HEK293 (cell line): Measurements from ENCODE around the gene LCN1.

Source experiments
- CTCF ChIA-PET: fragments of 350-600 bp; formaldehyde crosslinking; extraction: SDS; loops from one replicate; lab custom pipeline; 2021; ENCODE audit warnings: antibody characterized with exemption; lab: Yijun Ruan, JAX
- POLR2A ChIA-PET: fragments of 300-600 bp; formaldehyde crosslinking; extraction: SDS; loops from one replicate; lab custom pipeline; 2020; ENCODE audit warnings: antibody characterized with exemption, inconsistent platforms; lab: Yijun Ruan, JAX
- H3K27ac ChIP-seq: fragments of 200-500 bp; sonication (Bioruptor generic); 2 replicates; pipeline ENCODE4 v1.5.1; 2014; ENCODE audit warnings: low read depth, low read length, control low read depth, inconsistent platforms; ENCODE audit errors: extremely low read depth
- H3K36me3 ChIP-seq, 2 experiments: fragments of 200-500 bp in 1 of 2; sonication (Bioruptor generic) in 1 of 2; 1 replicate in 1 of 2; 2 replicates in 1 of 2; pipeline ENCODE4 v1.5.1; 2014 to 2017; ENCODE audit warnings: inconsistent platforms in 2 of 2, low read length in 2 of 2; ENCODE audit not compliant: control insufficient read depth in 2 of 2, insufficient read depth in 1 of 2
- H3K4me1 ChIP-seq: fragments of 200-500 bp; sonication (Bioruptor generic); 2 replicates; pipeline ENCODE4 v1.5.1; 2014; ENCODE audit warnings: mild to moderate bottlenecking, low read length, inconsistent platforms; ENCODE audit not compliant: control insufficient read depth, insufficient read depth
- H3K4me3 ChIP-seq: 2 replicates; pipeline ENCODE4 v1.5.1; 2011; ENCODE audit warnings: low read depth, mild to moderate bottlenecking, control low read depth, low read length, moderate library complexity
- H3K9me3 ChIP-seq: fragments of 200-500 bp; sonication (Bioruptor generic); 2 replicates; pipeline ENCODE4 v1.5.1; 2014; ENCODE audit warnings: low read depth, low read length, inconsistent platforms; ENCODE audit not compliant: control insufficient read depth, insufficient read depth
- GLIS2 ChIP-seq: fragments of 450-650 bp; formaldehyde crosslinking; IDR thresholded peaks from 2 replicates; pipeline ENCODE4 v1.5.1; 2016; ENCODE audit warnings: missing biosample characterization, missing genetic modification characterization
- HOXA7 ChIP-seq: sonication (generic); formaldehyde crosslinking; IDR thresholded peaks from 2 replicates; pipeline ENCODE4 v1.8.1; 2022; ENCODE audit warnings: missing genetic modification reagents, borderline replicate concordance
- MEIS1 ChIP-seq: sonication (generic); formaldehyde crosslinking; IDR thresholded peaks from 2 replicates; pipeline ENCODE4 v1.8.1; 2022; ENCODE audit warnings: missing genetic modification reagents, mild to moderate bottlenecking, borderline replicate concordance
- MZF1 ChIP-seq: fragments of 450-650 bp; formaldehyde crosslinking; IDR thresholded peaks from 2 replicates; pipeline ENCODE4 v1.5.1; 2017; ENCODE audit warnings: missing biosample characterization, missing genetic modification characterization, borderline replicate concordance
- PRDM4 ChIP-seq: fragments of 450-650 bp; formaldehyde crosslinking; IDR thresholded peaks from 2 replicates; pipeline ENCODE4 v1.5.1; 2017; ENCODE audit warnings: missing biosample characterization, missing genetic modification characterization
- REPIN1 ChIP-seq: fragments of 450-650 bp; formaldehyde crosslinking; IDR thresholded peaks from 2 replicates; pipeline ENCODE4 v1.5.1; 2017; ENCODE audit warnings: missing biosample characterization, missing genetic modification characterization, low read depth
- SCRT1 ChIP-seq: fragments of 450-650 bp; formaldehyde crosslinking; IDR thresholded peaks from 2 replicates; pipeline ENCODE4 v1.5.1; 2016; ENCODE audit warnings: missing biosample characterization, missing genetic modification characterization, borderline replicate concordance
- SP3 ChIP-seq: fragments of 450-650 bp; formaldehyde crosslinking; IDR thresholded peaks from 2 replicates; pipeline ENCODE4 v1.5.1; 2016; ENCODE audit warnings: missing biosample characterization, missing genetic modification characterization
- ZIC2 ChIP-seq: fragments of 450-650 bp; formaldehyde crosslinking; IDR thresholded peaks from 2 replicates; pipeline ENCODE4 v1.5.1; 2016; ENCODE audit warnings: missing biosample characterization, missing genetic modification characterization
- ZNF248 ChIP-seq: fragments of 450-650 bp; formaldehyde crosslinking; IDR thresholded peaks from 2 replicates; pipeline ENCODE4 v1.5.1; 2017; ENCODE audit warnings: missing biosample characterization, missing genetic modification characterization
- ZNF426 ChIP-seq: fragments of 450-650 bp; formaldehyde crosslinking; IDR thresholded peaks from 2 replicates; pipeline ENCODE4 v1.5.1; 2017; ENCODE audit warnings: missing biosample characterization, missing genetic modification characterization, mild to moderate bottlenecking, inconsistent platforms, moderate library complexity
- ZNF514 ChIP-seq: fragments of 450-650 bp; formaldehyde crosslinking; IDR thresholded peaks from 2 replicates; pipeline ENCODE4 v1.5.1; 2016; ENCODE audit warnings: missing biosample characterization, missing genetic modification characterization
- ZNF529 ChIP-seq: fragments of 450-650 bp; formaldehyde crosslinking; IDR thresholded peaks from 2 replicates; pipeline ENCODE4 v1.5.1; 2017; ENCODE audit warnings: missing genetic modification characterization, missing biosample characterization; ENCODE audit not compliant: insufficient replicate concordance
- ZNF530 ChIP-seq: fragments of 450-650 bp; formaldehyde crosslinking; IDR thresholded peaks from 2 replicates; pipeline ENCODE4 v1.5.1; 2016; ENCODE audit warnings: low read depth, missing biosample characterization, missing genetic modification characterization
- ZNF560 ChIP-seq: fragments of 450-650 bp; formaldehyde crosslinking; IDR thresholded peaks from 2 replicates; pipeline ENCODE4 v1.5.1; 2017; ENCODE audit warnings: missing biosample characterization, missing genetic modification characterization, borderline replicate concordance
- ZNF654 ChIP-seq: fragments of 450-650 bp; formaldehyde crosslinking; IDR thresholded peaks from 2 replicates; pipeline ENCODE4 v1.5.1; 2016; ENCODE audit warnings: low read depth, missing biosample characterization, missing genetic modification characterization
- ZNF777 ChIP-seq: fragments of 450-650 bp; formaldehyde crosslinking; IDR thresholded peaks from 2 replicates; pipeline ENCODE4 v1.5.1; 2017; ENCODE audit warnings: missing biosample characterization, missing genetic modification characterization, borderline replicate concordance
- ZNF785 ChIP-seq: fragments of 450-650 bp; formaldehyde crosslinking; IDR thresholded peaks from 2 replicates; pipeline ENCODE4 v1.5.1; 2016; ENCODE audit warnings: missing biosample characterization, missing genetic modification characterization
- ZSCAN30 ChIP-seq: fragments of 450-650 bp; IDR thresholded peaks from 2 replicates; pipeline ENCODE4 v1.5.1; 2018; ENCODE audit warnings: missing biosample characterization, mild to moderate bottlenecking, missing genetic modification characterization, moderate library complexity
- TF ChIP-seq, protein P1 (sequence below): fragments of 450-650 bp; formaldehyde crosslinking; IDR thresholded peaks from 2 replicates; pipeline ENCODE4 v1.5.1; 2017; ENCODE audit warnings: missing biosample characterization, missing genetic modification characterization
- TF ChIP-seq, protein P2 (sequence below): fragments of 450-650 bp; formaldehyde crosslinking; IDR thresholded peaks from 2 replicates; pipeline ENCODE4 v1.5.1; 2016; ENCODE audit warnings: missing biosample characterization, missing genetic modification characterization

LCN1 gene

GRCh38 chr9:135516132-135516860 is 4.9 kb upstream of the LCN1 start (continued):
- no peak for TF ChIP-seq REPIN1 (tag by site-specific recombination)

DNA sequence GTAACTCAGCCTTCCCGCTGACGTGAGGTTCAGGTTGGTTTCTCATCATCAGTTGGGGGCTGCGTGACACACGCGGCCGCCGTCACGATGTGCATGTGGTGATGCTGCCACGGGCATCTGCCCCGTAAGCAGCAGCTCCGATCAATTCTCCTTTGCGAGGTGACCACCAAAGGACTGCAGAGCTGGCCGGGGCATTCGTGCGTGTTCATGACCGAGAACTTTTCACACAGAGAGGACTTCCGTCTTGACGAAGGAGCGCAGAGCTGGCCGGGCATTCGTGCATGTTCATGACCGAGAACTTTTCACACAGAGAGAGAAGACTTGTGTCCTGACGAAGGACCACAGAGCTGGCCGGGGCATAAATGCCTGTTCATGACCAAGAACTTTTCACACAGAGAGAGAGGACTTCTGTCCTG is 3.8 kb upstream of the LCN1 start:
- no peaks in the 10 kb centered on the region for H3K4me1 ChIP-seq
- H3K27ac ChIP-seq: no peak overlapping the region
- ChIA-PET POLR2A (interaction anchor here (0.8 kb wide), 1 partner anchor 260 kb away, joined by 3 read pairs; no protein-coding TSS in a partner anchor), CTCF (interaction anchor here (1.1 kb wide), 1 partner anchor 12 kb away, joined by 11 read pairs; no protein-coding TSS in a partner anchor)
- H3K4me3 ChIP-seq: no peak overlapping the region
- TF ChIP-seq ZNF529 (tag by site-specific recombination): no peak
- no peak for TF ChIP-seq ZNF785 (tag by site-specific recombination)
- no peak for TF ChIP-seq PRDM4 (tag by site-specific recombination)
- TF ChIP-seq SP3 (tag by site-specific recombination): no peak
- TF ChIP-seq ZNF530: no peak
- no peak for TF ChIP-seq HOXA7
- H3K36me3 ChIP-seq: no peaks in the 10 kb centered on the region
- H3K9me3 ChIP-seq: no peaks in the 10 kb centered on the region

GRCh38 chr9:135519179-135519971 is 1.9 kb upstream of the LCN1 start:
- Histone ChIP-seq H3K4me1 (no peaks in the 10 kb centered on the region), H3K9me3 (no peaks in the 10 kb centered on the region), H3K27ac (no peak overlapping the region), H3K36me3 (no peaks in the 10 kb centered on the region), H3K4me3 (no peak overlapping the region)
- TF ChIP-seq, protein P1, sequence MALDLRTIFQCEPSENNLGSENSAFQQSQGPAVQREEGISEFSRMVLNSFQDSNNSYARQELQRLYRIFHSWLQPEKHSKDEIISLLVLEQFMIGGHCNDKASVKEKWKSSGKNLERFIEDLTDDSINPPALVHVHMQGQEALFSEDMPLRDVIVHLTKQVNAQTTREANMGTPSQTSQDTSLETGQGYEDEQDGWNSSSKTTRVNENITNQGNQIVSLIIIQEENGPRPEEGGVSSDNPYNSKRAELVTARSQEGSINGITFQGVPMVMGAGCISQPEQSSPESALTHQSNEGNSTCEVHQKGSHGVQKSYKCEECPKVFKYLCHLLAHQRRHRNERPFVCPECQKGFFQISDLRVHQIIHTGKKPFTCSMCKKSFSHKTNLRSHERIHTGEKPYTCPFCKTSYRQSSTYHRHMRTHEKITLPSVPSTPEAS: peak; percentile 97
- no peak for TF ChIP-seq ZNF514 (tag by site-specific recombination)
- CTCF ChIA-PET: interaction anchor here (0.6 kb wide), 2 partner anchors 8 to 12 kb away, joined by 3 read pairs; no protein-coding TSS in a partner anchor
- POLR2A ChIA-PET: no interaction called here

- CTCF ChIA-PET: no interaction called here
- TF ChIP-seq MEIS1 (CRISPR knock-in tag): no peak
- TF ChIP-seq, protein P2, sequence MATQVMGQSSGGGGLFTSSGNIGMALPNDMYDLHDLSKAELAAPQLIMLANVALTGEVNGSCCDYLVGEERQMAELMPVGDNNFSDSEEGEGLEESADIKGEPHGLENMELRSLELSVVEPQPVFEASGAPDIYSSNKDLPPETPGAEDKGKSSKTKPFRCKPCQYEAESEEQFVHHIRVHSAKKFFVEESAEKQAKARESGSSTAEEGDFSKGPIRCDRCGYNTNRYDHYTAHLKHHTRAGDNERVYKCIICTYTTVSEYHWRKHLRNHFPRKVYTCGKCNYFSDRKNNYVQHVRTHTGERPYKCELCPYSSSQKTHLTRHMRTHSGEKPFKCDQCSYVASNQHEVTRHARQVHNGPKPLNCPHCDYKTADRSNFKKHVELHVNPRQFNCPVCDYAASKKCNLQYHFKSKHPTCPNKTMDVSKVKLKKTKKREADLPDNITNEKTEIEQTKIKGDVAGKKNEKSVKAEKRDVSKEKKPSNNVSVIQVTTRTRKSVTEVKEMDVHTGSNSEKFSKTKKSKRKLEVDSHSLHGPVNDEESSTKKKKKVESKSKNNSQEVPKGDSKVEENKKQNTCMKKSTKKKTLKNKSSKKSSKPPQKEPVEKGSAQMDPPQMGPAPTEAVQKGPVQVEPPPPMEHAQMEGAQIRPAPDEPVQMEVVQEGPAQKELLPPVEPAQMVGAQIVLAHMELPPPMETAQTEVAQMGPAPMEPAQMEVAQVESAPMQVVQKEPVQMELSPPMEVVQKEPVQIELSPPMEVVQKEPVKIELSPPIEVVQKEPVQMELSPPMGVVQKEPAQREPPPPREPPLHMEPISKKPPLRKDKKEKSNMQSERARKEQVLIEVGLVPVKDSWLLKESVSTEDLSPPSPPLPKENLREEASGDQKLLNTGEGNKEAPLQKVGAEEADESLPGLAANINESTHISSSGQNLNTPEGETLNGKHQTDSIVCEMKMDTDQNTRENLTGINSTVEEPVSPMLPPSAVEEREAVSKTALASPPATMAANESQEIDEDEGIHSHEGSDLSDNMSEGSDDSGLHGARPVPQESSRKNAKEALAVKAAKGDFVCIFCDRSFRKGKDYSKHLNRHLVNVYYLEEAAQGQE: no peak
- no peak for TF ChIP-seq SCRT1 (tag by site-specific recombination)
- no peak for TF ChIP-seq ZNF426 (tag by site-specific recombination)
- no peak for TF ChIP-seq ZNF560 (tag by site-specific recombination)
- TF ChIP-seq ZNF777 (tag by site-specific recombination): no peak
- TF ChIP-seq ZNF654 (tag by site-specific recombination): no peak
- TF ChIP-seq ZIC2 (tag by site-specific recombination): no peak
- TF ChIP-seq ZSCAN30 (tag by site-specific recombination): no peak
- no peak for TF ChIP-seq GLIS2
- no peak for TF ChIP-seq ZNF248 (tag by site-specific recombination)
- no peak for TF ChIP-seq MZF1
Measured at GRCh38 chr9:135521608-135522095, 412 bp downstream of the LCN1 start.

More at GRCh38 chr9:135521608-135522095, 412 bp downstream of the LCN1 start:
- Histone ChIP-seq H3K27ac (no peak overlapping the region), H3K36me3 (no peaks in the 10 kb centered on the region), H3K4me3 (no peak overlapping the region), H3K9me3 (no peaks in the 10 kb centered on the region), H3K4me1 (no peaks in the 10 kb centered on the region)
- POLR2A ChIA-PET: no interaction called here
